Measurements from ENCODE around the gene DGKZ.

DNA sequence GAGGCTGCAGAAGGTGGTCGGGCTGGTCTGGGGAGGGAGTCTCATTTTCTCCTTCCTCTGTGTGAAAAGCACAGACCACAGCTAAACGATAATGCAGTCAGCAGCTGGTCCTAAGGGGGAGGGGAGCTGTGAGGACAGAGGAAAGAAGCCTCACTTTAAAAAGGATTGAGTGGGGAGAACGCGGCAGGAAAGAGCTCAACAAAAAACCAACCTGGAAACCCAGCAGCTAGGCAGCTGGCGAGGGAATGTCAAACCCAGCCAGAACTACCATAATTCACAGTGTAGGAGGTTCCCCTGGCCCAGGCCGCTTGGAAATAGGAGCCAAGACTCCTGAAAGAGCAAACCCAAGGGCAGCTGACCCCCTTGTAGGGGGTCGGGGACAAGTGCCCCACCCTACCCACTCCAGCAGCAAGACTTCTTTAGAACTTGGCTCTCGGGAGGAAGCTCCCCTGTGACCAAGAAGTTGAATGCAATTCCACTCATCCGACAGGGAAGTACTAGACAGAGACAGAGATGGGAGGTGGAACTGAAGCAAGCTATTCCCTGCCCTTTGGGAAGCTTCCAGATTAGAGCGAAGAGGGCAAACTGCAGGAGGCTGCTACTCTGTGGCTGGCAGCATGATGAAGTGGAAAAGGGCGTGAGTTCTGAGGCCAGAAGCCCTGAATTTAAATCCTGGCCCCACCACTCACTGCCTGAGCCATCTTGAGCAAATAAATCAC, 16.5 kb upstream of the DGKZ start:
- TF ChIP-seq EZH2 (IDR thresholded peaks at IDR 0.05; ENCODE audit: insufficient read depth, poor library complexity, severe bottlenecking) (no peak), EZH2phosphoT487 (IDR thresholded peaks at IDR 0.05; ENCODE audit: insufficient read depth, low read depth) (no peak)

Data from GM23248 (cell line).